ENCODE measurements around the gene CENPC.
"Not testable (repeated sequence)": the region's sequence is repeated elsewhere in the genome, so short reads cannot be mapped to it uniquely, and the experiment has no call there.

CENPC gene

GRCh38 chr4:67552146-67552792, 7.0 kb upstream of the CENPC start:
- DNase-seq (ENCODE audit: low read depth): not testable (repeated sequence)

- DNase-seq (ENCODE audit: low read depth): no peak
Observed at GRCh38 chr4:67550857-67551256, 5.6 kb upstream of the CENPC start.

DNA sequence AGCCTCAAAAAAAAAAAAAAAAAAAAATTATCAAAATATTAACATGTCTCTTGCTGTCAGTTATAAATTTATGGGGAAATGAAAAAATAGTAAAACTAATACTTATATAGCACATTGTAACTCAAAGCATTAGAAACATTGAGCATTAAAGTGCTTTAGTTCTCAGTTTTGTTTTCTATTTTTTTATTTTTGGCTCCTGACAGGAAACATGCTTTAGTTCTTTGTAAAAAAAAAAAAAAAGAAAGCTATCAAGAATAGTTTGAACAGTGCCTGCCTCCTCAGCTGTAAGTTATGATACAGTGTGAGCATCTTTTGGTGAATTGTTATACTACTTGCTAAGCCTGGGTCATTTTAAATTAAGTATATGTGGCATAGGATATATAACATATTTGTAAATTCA, 5.1 kb upstream of the CENPC start:
- no peak for DNase-seq (ENCODE audit: low read depth)

DNA sequence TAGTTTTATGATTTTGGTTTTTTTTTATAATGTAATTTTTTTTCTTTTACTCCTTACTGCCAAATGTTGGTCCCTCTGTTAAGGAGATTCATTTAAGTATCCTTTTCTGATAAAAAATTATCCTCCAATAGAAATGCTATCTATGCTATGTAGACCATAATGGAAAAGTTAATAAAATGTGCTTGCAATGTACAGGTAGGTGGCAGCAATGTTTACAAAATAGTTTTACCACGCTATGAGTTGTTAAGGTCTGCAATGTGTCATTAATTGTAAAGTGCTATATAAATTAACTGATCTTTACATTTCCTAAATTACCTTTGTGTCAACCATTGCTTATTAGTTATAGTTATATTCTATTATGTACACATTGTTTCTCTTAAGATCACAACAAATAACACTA, 3.8 kb upstream of the CENPC start:
- DNase-seq (ENCODE audit: low read depth): no peak

DNA sequence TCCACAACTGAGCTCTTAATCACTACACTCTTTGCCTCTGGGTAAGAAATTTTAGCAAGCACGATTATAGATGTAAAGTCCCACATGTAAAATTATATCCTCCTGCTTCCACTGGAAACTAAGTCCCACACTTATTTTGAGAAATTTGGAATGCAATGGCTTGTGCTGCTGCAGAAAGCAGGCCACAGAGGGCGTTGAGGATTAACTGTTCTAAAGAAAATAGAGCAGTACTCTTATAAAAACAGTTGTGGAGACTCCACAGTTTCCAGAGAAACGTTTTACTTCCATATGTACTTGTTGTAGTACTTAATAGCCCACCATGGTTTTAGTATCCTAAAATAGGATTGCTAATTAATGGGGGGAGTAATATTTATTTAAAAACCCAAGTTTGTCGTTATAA, 1.7 kb upstream of the CENPC start:
- DNase-seq (ENCODE audit: low read depth): no peak

DNA sequence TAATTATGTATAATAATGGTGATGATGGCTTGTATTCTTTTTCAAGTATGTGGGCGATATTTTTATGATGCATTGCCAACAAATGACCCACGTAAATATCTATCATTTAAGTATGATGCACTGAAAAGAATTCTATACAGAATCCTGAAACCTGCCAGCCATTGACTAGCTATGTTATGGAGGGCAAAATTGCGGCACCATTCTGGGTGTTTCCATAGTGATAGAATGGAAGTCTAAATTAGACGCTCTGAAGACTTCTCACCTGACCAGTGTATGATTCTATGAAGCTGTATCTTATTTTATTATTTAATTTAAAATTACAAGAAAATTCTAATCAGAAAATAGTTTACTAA, 677 bp upstream of the CENPC start:
- DNase-seq (ENCODE audit: low read depth): no peak

- no peak for DNase-seq (ENCODE audit: low read depth)
Observed at GRCh38 chr4:67542076-67542475, 3.2 kb downstream of the CENPC start.

GRCh38 chr4:67539830-67540229, 5.5 kb downstream of the CENPC start:
- DNase-seq (ENCODE audit: low read depth): no peak

DNA sequence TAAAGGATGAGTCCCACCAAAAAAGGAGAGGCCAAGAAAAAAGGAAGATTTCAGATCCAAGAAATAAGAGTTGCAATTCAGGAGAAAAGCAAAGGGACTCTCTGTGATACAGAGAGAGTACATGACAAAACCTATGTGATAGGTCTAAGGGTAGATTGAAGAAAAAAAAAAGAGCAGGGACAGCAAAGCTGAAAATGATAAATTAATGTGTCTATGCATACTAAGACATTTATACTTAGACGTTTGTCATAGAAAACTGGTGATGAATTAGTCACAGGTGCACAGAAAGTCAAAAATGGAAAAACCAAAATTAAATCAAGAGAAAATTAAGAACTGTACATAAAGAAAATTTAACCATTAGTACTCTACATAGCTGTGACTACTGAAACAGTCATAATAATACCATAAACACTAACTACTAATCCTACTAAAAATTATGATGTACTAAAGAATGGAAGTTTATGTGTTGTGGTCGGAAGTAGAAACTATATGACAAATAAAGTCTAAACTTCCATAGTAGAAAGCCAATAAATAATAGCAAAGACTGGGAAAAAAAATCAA, 9.9 kb downstream of the CENPC start:
- no peak for DNase-seq (ENCODE audit: low read depth)

DNA sequence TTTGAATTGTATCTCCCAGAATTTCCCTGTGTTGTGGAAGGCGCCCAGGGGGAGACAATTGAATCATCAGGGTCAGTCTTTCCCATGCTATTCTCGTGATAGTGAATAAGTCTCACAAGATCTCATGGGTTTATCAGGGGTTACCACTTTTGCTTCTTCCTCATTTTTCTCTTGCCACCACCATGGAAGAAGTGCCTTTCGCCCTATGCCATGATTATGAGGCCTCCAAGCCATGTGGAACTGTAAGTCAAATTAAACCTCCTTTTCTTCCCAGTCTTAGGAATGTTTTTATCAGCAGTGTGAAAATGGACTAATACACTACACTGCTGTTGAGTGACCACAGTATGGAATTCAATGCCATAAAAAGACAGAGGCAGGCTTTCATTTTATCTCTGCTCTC, 12.2 kb downstream of the CENPC start:
- no peak for DNase-seq (ENCODE audit: low read depth)

GRCh38 chr4:67532397-67532796, 12.9 kb downstream of the CENPC start:
- DNase-seq (ENCODE audit: low read depth): not testable (repeated sequence)

DNA sequence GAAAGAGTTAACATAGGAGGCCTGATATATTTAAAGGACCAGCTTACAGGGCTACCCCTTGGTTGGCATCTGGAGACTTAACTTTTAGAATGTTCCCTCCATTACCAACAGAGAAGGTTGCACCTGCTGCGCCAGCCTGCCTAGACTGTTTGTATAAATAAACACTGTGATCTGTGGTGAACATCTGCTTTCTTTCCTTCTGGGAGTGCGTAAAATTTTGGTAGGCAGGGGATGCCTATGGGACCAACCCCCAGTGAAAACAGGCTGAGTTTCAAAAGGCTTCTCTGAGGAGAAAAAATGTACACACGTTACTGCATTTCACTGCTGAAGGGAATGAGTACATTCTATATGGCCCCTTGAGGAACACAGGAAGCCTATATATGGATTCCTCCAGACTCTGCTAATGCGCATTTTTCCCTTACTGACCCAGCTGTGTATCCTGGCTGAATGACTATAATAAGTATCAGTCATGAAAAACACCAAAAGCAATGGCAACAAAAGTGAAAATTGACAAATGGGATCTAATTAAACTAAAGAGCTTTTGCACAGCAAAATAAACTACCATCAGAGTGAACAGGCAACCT, 13.8 kb downstream of the CENPC start:
- DNase-seq (ENCODE audit: low read depth): no peak

GRCh38 chr4:67524140-67524539, 21.2 kb downstream of the CENPC start:
- not testable (repeated sequence) for DNase-seq (ENCODE audit: low read depth)

DNA sequence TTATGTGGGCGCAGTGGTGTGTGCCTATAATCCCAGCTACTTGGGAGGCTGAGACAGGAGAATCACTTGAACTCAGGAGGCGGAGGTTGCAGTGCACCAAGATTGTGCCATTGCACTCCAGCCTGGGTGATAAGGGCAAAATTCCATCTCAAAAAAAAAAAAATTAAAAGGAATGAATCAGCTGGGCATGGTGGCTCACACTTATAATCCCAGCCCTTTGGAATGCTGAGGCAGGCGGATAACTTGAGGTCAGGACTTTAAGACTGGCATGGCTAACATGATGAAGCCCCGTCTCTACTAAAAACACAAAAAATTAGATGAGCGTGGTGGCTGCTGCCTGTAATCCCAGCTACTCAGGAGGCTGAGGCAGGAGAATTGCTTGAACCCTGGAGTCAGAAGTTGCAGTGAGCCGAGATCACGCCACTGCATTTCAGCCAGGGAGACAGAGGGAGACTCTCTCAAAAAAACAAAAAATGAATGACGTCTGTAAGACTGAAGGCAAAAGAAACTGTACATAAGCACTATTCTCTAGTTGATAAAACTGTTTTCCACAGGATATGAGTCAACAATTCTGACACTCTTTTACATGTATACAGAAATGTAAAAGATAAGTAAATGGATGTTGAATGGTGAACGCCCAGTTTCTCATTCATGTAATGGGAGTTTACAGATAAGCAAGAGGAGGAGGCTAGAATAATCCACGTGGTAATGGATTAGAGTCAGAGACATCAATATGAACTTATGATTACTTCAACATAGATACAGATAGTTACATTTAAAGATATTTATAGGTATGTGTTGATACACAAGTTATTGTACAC, 22.2 kb downstream of the CENPC start:
- DNase-seq (ENCODE audit: low read depth): no peak

DNA sequence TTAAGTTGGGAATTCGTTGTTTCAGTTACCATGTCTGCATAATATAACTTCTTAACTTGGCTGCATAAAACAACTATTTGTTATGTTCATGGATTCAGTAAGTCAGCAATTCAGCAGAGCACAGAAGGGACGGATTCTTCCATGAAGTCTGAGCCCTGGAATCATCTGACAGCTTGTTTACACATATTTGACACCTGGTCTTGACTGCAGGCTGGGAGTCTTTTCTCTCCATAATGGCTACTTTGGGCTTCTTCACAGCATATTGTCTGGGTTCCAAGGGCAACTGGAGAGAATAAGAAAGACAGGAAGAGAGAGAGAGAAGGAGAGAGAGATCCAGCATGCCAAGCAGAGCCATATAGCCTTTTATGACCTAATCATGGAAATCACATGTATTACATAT, 23.1 kb downstream of the CENPC start:
- no peak for DNase-seq (ENCODE audit: low read depth)

DNA sequence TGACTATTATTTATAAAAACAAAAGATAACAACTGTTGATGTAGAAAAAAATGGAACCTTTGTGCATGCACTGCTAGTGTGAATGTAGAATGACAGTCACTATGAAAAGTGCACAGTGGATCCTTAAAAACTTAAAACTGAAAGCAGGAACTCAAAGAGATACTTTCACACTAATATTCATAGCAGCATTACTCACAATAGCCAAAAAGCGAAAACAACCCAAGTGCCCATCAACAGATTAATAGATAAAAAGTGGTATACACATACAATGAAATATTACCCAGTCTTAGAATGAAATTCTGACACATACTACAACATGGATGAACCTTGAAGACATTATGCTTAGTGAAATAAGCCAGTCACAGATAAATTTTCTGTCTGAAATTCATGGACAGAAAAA, 23.8 kb downstream of the CENPC start:
- no peak for DNase-seq (ENCODE audit: low read depth)

DNA sequence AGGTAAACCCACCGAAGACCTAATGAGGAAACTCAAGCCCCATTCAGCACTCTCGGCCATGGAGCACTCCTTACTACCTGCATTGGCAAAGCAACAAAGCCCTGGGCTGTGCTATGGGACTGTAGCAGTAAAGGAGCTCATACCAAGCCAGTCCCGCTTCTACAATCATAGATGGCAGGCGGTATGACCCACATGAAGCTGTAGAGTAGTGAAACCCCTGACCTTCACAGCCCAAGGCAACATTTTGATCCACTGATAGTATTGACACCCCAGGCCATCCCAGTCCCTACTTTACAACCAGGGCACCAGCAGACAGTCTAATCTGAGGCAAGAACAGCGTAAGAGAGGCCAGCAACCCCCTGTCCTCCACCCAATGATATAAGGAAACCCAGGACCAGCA, 25.2 kb downstream of the CENPC start:
- no peak for DNase-seq (ENCODE audit: low read depth)

DNA sequence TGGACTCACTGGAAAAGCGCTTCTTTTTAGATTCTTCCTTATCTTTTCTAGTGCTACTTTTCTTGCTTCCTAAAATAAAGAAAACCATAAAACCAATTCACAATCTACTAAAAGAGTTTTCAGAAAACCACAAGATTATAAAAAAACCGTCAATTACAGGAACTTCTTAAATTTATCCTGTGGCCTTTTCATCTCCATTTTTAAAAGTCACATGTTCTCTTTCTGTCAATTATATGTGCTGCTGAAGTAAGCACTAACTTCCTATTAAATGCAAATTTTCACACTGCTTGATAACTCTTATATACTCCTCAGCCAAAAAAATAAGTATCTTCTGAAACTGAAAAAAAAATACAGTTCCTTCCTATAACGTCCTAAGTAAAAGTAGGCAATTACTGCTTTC, 32.8 kb downstream of the CENPC start:
- no peak for DNase-seq (ENCODE audit: low read depth)

GRCh38 chr4:67500373-67500772, 44.9 kb downstream of the CENPC start:
- no peak for DNase-seq (ENCODE audit: low read depth)

- no peak for DNase-seq (ENCODE audit: low read depth)
Observed at GRCh38 chr4:67499799-67500198, 45.5 kb downstream of the CENPC start.

- DNase-seq (ENCODE audit: low read depth): no peak
Observed at GRCh38 chr4:67483868-67484602, 61.3 kb downstream of the CENPC start.

- DNase-seq (ENCODE audit: low read depth): no peak
Observed at GRCh38 chr4:67480810-67481209, 64.5 kb downstream of the CENPC start.

DNA sequence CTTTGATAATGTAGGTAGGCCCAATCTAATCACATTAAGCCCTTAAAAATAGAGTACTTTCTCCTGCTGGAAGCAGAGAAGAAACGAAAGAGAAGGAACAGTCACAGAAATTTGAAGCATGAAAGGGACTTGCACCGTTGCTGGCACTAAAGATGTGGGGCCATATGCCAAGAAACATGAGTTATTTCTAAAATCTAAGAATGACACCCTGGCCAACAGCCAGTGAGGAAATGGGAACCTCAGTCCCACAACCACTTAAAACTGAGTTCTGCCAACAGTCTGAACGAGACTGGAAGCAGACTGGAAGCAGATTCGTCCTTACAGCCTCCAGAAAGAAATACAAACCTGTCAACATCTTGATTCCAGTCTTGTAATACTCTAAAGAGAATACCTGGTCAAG, 70.1 kb downstream of the CENPC start:
- no peak for DNase-seq (ENCODE audit: low read depth)
